Erythroblast (primary cell): ENCODE measurements around the gene PITX3.

Experiments used
- GATA1 ChIP-seq: IDR thresholded peaks from 2 replicates; pipeline ENCODE4 v1.6.1; 2011; ENCODE audit warnings: low read depth, mild to moderate bottlenecking, control low read depth, low read length, moderate library complexity
- POLR2A ChIP-seq: IDR thresholded peaks from 2 replicates; pipeline ENCODE4 v1.6.1; 2011; ENCODE audit warnings: mild to moderate bottlenecking, low read length

DNA sequence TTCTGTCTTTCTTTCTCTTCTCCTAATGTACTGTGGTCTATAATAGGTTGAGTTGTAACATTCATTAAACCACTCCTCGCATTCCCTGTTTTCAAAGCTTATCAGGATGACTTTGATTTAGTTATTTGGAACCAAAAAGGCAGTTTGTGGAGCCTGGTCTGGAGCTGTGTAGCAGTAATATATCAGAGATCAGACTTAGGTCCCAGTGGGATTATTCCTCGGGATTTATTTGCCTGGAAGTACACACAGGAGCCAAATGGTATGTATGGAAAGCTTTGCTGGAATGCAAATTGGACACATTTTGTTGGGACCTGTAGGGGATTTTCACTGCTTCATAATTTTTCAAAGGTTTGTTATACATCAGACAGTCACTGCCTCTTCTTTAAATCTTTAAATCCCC, 44.9 kb upstream of the PITX3 start:
- TF ChIP-seq POLR2A (no peak), GATA1 (no peak)
